NCI-H2081 treated with DMSO at 0.1 percent for 48 hours (cell line): ENCODE measurements around the gene BEX2.
"Not testable (repeated sequence)": the region's sequence is repeated elsewhere in the genome, so short reads cannot be mapped to it uniquely, and the experiment has no call there.

Source experiments
- DNase-seq: peaks from one replicate; lab custom pipeline; 2025; lab: John Stamatoyannopoulos, UW

Gene BEX2

GRCh38 chrX:103310555-103311398, at the start of gene BEX2:
BEX2 (minus strand) TSS chrX:103310990; CDS start chrX:103309976, 1,014 bp downstream.
- peak; percentile 42 for DNase-seq

DNA sequence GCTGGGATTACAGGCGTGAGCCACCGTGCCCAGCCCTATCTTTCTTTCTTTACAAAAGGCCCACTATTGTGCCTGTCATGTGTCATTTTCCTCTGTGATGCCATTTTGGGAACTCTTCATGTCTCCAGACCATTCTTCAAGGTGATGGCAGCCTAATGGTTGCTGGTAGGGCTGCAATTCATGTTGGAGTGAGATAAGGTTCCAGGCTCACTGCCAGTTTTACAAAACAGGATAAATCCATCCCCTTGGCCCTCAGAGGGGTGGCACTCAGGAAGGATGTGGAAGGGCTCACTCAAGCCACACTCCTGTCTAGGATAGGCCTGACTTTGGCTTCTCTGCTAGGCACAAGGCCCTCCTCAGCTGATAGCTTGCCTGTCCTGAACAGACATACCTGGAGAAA, 49.3 kb upstream of the BEX2 start:
- DNase-seq = no peak

- not testable (repeated sequence) for DNase-seq
Measured at GRCh38 chrX:103359605-103360004, 48.8 kb upstream of the BEX2 start.

GRCh38 chrX:103357871-103358270, 47.1 kb upstream of the BEX2 start:
- DNase-seq = no peak

DNA sequence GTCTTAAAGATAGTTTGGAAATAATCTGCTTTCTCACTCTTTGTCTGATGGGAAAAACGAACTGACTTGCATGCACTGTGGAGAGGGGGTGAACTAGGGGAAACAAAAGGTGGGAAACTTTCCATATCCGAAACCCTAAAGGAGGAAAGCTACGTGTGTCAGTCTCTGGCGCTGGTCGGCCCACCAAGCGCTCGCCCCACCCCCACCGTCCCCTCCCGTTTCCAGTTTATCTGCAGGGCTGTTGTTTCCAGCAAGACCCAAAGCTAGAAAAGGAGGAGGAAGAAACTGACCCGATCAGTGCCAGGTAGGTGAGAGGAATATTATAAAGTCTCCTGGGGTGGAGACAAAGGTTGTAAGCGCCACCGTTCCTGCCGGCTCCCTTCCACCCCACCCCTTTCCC, 46.1 kb upstream of the BEX2 start:
- no peak for DNase-seq

DNA sequence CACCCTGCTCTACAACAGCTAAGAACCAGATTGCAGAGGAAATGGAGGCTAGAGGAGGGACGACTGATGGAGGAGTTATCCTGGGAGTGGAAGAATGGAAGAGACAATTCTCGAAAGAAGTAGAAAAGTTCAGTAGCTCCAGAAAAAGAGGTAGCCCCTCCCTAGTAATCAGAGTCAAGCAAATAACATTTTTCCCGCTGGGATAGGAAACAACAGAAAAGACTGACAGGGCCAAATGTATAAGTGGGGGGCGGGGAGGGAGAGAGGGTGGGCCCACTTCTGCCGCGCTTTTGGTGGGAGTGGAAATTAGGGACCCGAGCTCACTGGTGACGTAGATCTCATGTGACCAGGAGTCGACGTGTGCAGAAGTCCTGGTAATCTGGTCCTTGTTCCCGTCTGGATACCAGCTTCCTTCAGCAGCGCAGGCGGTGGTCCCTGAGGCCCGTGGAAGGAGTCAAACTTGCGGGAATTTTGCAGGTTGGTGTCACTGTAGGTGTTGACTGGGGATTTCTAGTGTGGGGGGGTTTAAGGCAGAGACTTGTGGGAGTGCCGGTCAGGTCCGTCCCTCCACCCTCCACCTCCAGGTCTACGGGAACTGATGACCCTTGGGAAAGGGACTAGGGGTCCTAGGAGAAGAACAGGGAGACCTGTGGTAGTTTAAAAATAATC, 45.5 kb upstream of the BEX2 start, which contains the start of gene TCEAL9:
Gene TCEAL9 (plus strand): TSS at position 377 of the 669 bp plus-strand sequence. CDS start 1,179 bp downstream, outside the sequence.
- DNase-seq = peak; percentile 74

DNA sequence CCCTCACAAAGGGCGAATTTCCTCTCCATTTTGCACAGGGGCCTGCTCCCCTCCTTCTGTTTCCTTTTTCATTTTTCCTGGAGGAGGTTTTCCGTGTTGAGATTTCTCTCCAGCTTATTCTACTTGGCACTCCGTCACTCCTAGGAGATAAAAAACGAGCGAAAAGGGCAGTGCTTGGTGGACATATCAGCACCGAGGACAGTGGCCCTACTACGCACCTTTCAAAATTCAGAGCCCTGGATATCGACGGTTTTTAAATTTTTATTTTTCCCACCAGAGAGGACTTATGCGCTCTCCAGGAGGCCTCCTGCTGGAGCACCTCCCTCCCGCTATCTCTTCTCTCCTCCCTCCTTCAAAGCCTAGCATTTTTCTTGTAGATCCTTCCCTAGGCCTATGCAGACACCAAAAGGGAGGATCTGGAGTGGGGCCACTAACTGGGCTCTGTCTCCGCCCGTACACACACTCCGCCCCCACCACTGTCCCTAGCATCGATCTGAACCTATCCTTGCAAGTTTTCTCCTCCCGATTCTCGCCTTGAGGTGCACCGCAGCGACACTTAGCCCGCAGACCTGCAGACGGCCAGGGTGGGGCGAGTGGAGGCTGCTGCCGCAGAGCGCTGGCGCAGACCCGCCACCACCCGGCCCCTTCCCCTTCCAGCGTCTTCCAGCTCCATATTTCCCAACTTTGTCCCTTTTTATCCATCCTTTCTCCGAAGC, 37.0 kb upstream of the BEX2 start:
- no peak for DNase-seq

GRCh38 chrX:103344606-103345005, 33.8 kb upstream of the BEX2 start:
- DNase-seq = no peak

DNA sequence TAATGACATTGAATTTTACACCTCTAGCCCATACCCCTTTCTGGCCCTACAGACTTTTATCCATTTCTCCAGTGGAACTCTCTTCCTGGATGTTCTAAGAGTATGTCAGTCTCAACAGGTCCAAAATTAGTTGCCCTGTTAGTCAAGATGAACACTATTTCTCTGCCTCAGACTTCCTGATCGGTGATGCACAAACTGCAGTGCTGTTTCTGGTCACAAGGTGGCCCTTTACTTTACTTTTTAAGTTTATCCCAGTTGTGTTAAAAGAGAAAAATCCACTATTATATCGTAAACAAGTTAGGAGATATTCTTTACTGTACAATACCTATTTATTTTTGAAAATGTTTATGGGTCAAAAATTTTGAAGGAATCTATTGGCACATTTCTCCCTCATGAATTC, 32.3 kb upstream of the BEX2 start:
- no peak for DNase-seq

GRCh38 chrX:103338663-103339062, 27.9 kb upstream of the BEX2 start:
- DNase-seq = no peak

DNA sequence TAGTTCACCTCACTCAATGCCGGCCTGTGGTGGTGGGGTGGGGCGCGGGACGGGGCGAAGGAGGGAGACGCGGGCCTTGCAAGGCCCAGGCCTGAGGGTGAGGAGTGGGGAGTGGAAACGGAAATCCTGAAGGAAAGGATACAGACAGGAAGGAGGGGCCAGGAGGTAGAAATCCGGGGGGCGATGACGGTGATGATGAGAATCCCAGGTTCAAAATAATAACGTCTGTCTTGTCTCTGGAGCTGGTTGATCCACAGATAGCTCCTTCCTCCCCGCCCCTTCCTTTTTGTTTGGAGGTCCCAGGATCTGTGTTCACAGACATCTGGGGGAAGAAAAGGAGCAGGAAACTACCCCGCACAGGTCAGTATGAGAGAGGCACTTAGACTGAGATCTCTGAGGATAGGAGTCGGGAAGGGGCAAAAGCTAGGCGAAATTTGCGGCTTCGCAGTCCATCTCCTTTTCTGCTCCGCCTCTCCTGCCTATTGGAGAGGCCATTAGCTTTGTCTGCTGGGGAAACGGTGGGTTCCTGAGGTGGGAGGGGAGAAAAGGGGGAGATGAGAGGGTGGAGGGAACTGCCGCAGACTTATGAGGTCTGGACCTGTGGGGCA, 20.0 kb upstream of the BEX2 start:
- no peak for DNase-seq

GRCh38 chrX:103329991-103330390, 19.2 kb upstream of the BEX2 start, which contains the start of gene TCEAL7:
TCEAL7 (plus strand) TSS chrX:103330239; CDS start chrX:103331404, 1,165 bp downstream.
- no peak for DNase-seq

- no peak for DNase-seq
Measured at GRCh38 chrX:103311399-103311780, 600 bp upstream of the BEX2 start.

- no peak for DNase-seq
Measured at GRCh38 chrX:103309860-103310554, 783 bp downstream of the BEX2 start.

GRCh38 chrX:103305666-103306065, 5.1 kb downstream of the BEX2 start:
- not testable (repeated sequence) for DNase-seq

DNA sequence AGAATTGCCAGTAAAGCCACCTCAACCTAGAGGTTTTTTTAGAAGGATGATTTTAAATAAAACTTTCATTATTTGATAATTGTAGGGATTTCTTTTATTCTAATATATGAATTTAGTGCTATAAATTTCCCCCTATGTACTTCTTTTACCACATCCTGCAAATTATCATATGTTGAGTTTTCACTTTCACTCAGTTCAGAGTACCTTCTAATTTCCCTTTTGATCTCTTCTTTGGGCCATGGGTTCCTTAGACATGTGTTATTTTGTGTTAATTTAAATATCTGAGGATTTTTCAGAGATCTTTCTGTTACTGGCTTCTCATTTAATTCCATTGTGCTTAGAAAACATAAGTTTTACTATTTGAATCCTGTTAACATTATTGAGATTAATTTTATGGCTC, 6.1 kb downstream of the BEX2 start:
- DNase-seq = no peak

DNA sequence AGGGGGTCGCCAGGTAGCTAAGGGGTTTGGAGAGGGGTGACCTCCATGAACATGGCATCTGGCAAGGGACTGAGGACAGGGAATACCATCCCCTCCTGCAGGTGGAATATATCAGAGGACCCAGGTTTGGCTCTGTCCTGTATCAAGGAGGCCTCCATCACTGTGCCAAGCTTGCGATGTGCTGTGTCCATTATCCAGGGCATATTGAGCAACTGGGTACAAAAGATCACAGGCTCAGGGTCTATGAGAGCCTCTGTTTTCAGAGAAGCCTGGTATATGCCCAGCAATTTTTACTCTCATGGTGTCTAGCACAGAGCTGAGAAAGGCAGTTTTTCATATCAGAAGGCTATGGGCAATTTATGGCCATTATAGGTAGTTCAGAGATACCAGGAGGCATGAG, 17.7 kb downstream of the BEX2 start:
- DNase-seq = no peak

DNA sequence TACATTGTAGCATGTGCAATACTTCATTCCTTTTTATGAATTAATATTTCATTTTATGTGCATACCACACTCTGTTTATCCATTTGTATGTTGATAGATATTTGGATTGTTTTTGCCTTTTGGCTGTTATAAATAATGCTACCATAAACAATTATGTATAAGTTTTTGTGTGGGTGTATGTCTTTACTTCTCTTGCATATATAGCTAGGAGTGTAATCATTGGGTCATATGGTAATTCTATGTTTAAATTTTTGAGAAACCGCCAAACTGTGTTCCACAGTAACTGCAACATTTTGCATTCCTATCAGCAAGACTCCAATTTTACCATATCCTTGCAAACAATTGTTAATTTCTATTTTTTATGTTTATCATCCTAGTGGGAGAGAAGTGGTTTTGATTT, 31.2 kb downstream of the BEX2 start:
- no peak for DNase-seq

DNA sequence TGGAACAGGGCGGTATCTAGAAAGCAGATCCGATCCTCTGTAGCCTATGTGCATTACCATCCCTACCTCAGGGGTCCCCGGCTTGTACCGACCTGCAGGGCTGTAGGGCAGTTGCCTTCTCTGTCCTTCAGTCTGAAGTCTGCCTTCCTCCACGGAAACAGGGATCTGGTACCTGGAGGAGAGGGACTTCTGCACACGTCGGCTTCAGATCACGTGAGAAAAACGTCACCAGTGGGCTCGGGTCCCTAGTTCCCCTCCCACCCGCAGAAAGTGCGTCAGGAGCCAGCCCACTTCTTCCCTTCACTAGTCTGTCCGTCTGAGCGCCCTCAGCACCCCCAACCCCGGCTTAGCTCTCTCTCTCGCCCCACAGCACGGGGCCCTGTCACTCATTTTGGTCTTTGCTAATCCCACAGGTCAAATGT, 34.2 kb downstream of the BEX2 start, which contains the start of gene TCEAL5:
Gene TCEAL5 (minus strand): TSS at position 170 of the 422 bp plus-strand sequence. CDS start 2,187 bp downstream, outside the sequence.
- peak; percentile 20 for DNase-seq

DNA sequence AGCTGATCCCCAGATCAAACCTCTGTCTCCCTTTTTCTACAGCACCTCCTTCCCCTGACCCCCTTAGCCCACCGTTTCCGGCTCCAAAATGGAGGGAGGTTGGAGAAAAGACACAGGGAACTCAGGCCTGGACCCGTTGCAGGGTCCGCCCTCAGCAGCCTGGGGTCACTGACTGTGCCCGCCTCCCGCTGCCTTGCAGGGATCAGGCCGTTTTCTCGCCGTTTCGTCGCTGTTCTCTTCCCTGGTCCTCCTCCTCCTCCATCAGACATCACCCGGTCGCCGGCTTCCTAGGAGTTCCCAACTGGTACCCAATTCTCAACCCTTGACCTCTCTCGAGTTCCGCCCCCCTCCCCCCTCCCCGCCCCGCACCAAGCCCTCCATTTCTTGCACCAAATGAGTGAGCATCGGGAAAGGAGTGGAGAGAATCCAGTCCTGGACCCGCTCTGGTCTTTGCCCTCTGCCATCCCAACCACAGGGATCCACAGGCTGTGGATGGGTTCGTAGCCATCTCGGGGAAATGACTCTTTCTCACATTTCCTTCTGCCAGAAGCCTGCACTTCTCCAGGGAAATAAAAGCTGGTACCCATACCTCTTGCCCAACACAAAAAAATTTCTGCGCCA, 34.7 kb downstream of the BEX2 start:
- DNase-seq = no peak

- no peak for DNase-seq
Measured at GRCh38 chrX:103274284-103274683, 36.5 kb downstream of the BEX2 start.
